ENCODE measurements around the gene DOCK2. TPM values are rescaled to one million over a fixed set of nuclear protein-coding genes. Genes with fewer than 3 reads are reported as not detected.

Gene DOCK2
- polyA plus RNA-seq, 1 donor (not counting 4 experiments of a cell fraction or from before 2014, with no cell fraction given): 0.21 TPM

GRCh38 chr5:169933616-169934015 lies 296.5 kb downstream of the DOCK2 start:
- no peak for TF ChIP-seq CTCF (optimal IDR thresholded peaks at IDR 0.05 in 1 of 3, IDR thresholded peaks at IDR 0.05 in 1 of 3, conservative IDR thresholded peaks at IDR 0.05 in 1 of 3; ENCODE audit: extremely low read depth in 1 of 3, insufficient read depth in 2 of 3, low read length in 3 of 3)
- TF ChIP-seq EZH2 (IDR thresholded peaks at IDR 0.05; ENCODE audit: low read length): no peak
- Histone ChIP-seq H3K4me2 (ENCODE audit: control insufficient read depth, extremely low read depth, insufficient read depth, low read depth, low read length) (no peak overlapping the region), H4K20me1 (ENCODE audit: control insufficient read depth, extremely low read depth, insufficient read depth, low read length) (no peaks in the 10 kb centered on the region), H2AFZ (ENCODE audit: control insufficient read depth, low read length) (no peak overlapping the region), H3K9ac (ENCODE audit: control insufficient read depth, extremely low read depth, insufficient read depth, low read length) (no peak overlapping the region), H3K4me1 (ENCODE audit: control insufficient read depth, extremely low read depth, insufficient read depth, low read length) (no peaks in the 10 kb centered on the region), H3K27ac (ENCODE audit: control insufficient read depth, insufficient read depth, low read length) (no peak overlapping the region), H3K79me2 (ENCODE audit: control insufficient read depth, insufficient read depth, low read length) (no peaks in the 10 kb centered on the region), H3K36me3 (ENCODE audit: control insufficient read depth in 2 of 2, extremely low read depth in 1 of 2, insufficient read depth in 2 of 2, low read length in 2 of 2) (no peaks in the 10 kb centered on the region), H3K9me3 (ENCODE audit: control insufficient read depth, low read depth, low read length) (no peaks in the 10 kb centered on the region), H3K9me1 (ENCODE audit: control insufficient read depth, extremely low read depth, insufficient read depth, low read length) (no peaks in the 10 kb centered on the region), H3K4me3 (ENCODE audit: control insufficient read depth in 2 of 3, extremely low read depth in 1 of 3, insufficient read depth in 2 of 3, low read depth in 1 of 3, low read length in 3 of 3) (no peak overlapping the region), H3K27me3 (ENCODE audit: control insufficient read depth, extremely low read depth, insufficient read depth, low read length) (no peaks in the 10 kb centered on the region)
- dilution Hi-C loops (cut with MboI; ENCODE audit: extremely low pct_ligation_motif_present, low sequenced_read_pairs): no loop called here
- no peak for DNase-seq (ENCODE audit: low read depth, low spot score)
- FAIRE-seq: no peak

- no peak overlapping the region for H2AFZ ChIP-seq (ENCODE audit: control insufficient read depth, low read length)
- H3K79me2 ChIP-seq (ENCODE audit: control insufficient read depth, insufficient read depth, low read length): no peaks in the 10 kb centered on the region
- dilution Hi-C loops (cut with MboI; ENCODE audit: extremely low pct_ligation_motif_present, low sequenced_read_pairs): no loop called here
- no peak overlapping the region for H3K4me3 ChIP-seq (ENCODE audit: control insufficient read depth in 2 of 3, extremely low read depth in 1 of 3, insufficient read depth in 2 of 3, low read depth in 1 of 3, low read length in 3 of 3)
- no peaks in the 10 kb centered on the region for H3K27me3 ChIP-seq (ENCODE audit: control insufficient read depth, extremely low read depth, insufficient read depth, low read length)
- H3K9ac ChIP-seq (ENCODE audit: control insufficient read depth, extremely low read depth, insufficient read depth, low read length): no peak overlapping the region
- no peaks in the 10 kb centered on the region for H3K9me1 ChIP-seq (ENCODE audit: control insufficient read depth, extremely low read depth, insufficient read depth, low read length)
- H4K20me1 ChIP-seq (ENCODE audit: control insufficient read depth, extremely low read depth, insufficient read depth, low read length): no peaks in the 10 kb centered on the region
- no peaks in the 10 kb centered on the region for H3K36me3 ChIP-seq (ENCODE audit: control insufficient read depth in 2 of 2, extremely low read depth in 1 of 2, insufficient read depth in 2 of 2, low read length in 2 of 2)
- no peaks in the 10 kb centered on the region for H3K9me3 ChIP-seq (ENCODE audit: control insufficient read depth, low read depth, low read length)
- H3K27ac ChIP-seq (ENCODE audit: control insufficient read depth, insufficient read depth, low read length): no peak overlapping the region
- H3K4me1 ChIP-seq (ENCODE audit: control insufficient read depth, extremely low read depth, insufficient read depth, low read length): no peaks in the 10 kb centered on the region
- TF ChIP-seq EZH2 (IDR thresholded peaks at IDR 0.05; ENCODE audit: low read length) (no peak), CTCF (optimal IDR thresholded peaks at IDR 0.05 in 1 of 3, IDR thresholded peaks at IDR 0.05 in 1 of 3, conservative IDR thresholded peaks at IDR 0.05 in 1 of 3; ENCODE audit: extremely low read depth in 1 of 3, insufficient read depth in 2 of 3, low read length in 3 of 3) (no peak)
- no peak overlapping the region for H3K4me2 ChIP-seq (ENCODE audit: control insufficient read depth, extremely low read depth, insufficient read depth, low read depth, low read length)
- DNase-seq (ENCODE audit: low read depth, low spot score): no peak
- FAIRE-seq: no peak
Observed at GRCh38 chr5:169934990-169935389, 297.9 kb downstream of the DOCK2 start.

All from keratinocyte (primary cell).